NT2/D1 (cell line): ENCODE results near the gene PEAK1.

ENCODE experiments used
- DNase-seq: peaks from one replicate; pipeline ENCODE4 v3.0.0-alpha.2; 2011; ENCODE audit warnings: low read depth, low spot score
- H3K27me3 ChIP-seq: 2 replicates; pipeline ENCODE4 v1.6.0; 2011; ENCODE audit warnings: mild to moderate bottlenecking; ENCODE audit not compliant: insufficient read length, insufficient read depth
- H3K36me3 ChIP-seq: 2 replicates; pipeline ENCODE4 v1.6.1; 2011; ENCODE audit warnings: mild to moderate bottlenecking, low read length, mixed read lengths; ENCODE audit not compliant: insufficient read depth, insufficient read length
- H3K4me1 ChIP-seq: 2 replicates; pipeline ENCODE4 v1.5.1; 2011; ENCODE audit not compliant: insufficient read depth, insufficient read length
- H3K4me3 ChIP-seq: 2 replicates; pipeline ENCODE4 v1.5.1; 2011; ENCODE audit warnings: low read depth; ENCODE audit not compliant: insufficient read length
- H3K9ac ChIP-seq: 2 replicates; pipeline ENCODE4 v1.6.0; 2011; ENCODE audit warnings: low read depth; ENCODE audit not compliant: insufficient read length
- H3K9me3 ChIP-seq: 2 replicates; pipeline ENCODE4 v1.5.1; 2011; ENCODE audit warnings: mild to moderate bottlenecking, low read length; ENCODE audit not compliant: insufficient read depth
- SUZ12 ChIP-seq: IDR thresholded peaks from 2 replicates; pipeline ENCODE4 v1.6.1; 2011; ENCODE audit not compliant: insufficient read length, insufficient read depth; ENCODE audit errors: extremely low read depth
- YY1 ChIP-seq: IDR thresholded peaks from 2 replicates; pipeline ENCODE4 v1.6.1; 2011; ENCODE audit not compliant: insufficient read length, insufficient read depth
- ZNF274 ChIP-seq: IDR thresholded peaks from 2 replicates; pipeline ENCODE4 v1.6.1; 2011; ENCODE audit warnings: mild to moderate bottlenecking, low read depth, low read length

PEAK1 gene

DNA sequence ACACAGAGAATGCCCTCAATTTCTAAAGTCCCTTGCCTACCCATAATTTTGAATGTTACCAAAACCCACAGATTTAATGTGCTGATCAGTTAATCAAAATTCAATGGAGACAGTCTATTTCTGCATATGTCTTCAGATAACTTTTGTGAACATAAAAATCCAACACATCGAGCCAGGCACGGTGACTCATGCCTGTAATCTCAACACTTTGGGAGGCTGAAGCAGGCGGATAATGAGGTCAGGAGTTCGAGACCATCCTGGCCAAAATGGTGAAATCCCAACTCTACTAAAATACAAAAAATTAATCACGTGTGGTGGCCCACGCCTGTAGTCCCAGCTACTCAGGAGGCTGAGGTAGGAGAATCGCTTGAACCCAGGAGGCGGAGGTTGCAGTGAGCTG lies 49.3 kb downstream of the PEAK1 start:
- Histone ChIP-seq H3K27me3 (no peaks in the 10 kb centered on the region), H3K36me3 (no peaks in the 10 kb centered on the region), H3K4me1 (no peaks in the 10 kb centered on the region), H3K9ac (no peak overlapping the region), H3K4me3 (no peak overlapping the region), H3K9me3 (no peaks in the 10 kb centered on the region)
- no peak for TF ChIP-seq SUZ12
- TF ChIP-seq YY1: no peak
- DNase-seq: no peak

GRCh38 chr15:77369168-77369567 lies 50.7 kb downstream of the PEAK1 start:
- Histone ChIP-seq H3K36me3 (no peaks in the 10 kb centered on the region), H3K4me1 (no peaks in the 10 kb centered on the region), H3K9ac (no peak overlapping the region), H3K9me3 (no peaks in the 10 kb centered on the region), H3K27me3 (no peaks in the 10 kb centered on the region), H3K4me3 (no peak overlapping the region)
- TF ChIP-seq SUZ12: no peak
- TF ChIP-seq YY1: no peak
- TF ChIP-seq ZNF274: no peak
- no peak for DNase-seq

- no peaks in the 10 kb centered on the region for H3K9me3 ChIP-seq
- H3K36me3 ChIP-seq: peaks cover 3% of the 10 kb centered on the region
- no peaks in the 10 kb centered on the region for H3K27me3 ChIP-seq
- H3K4me1 ChIP-seq: no peaks in the 10 kb centered on the region
- H3K4me3 ChIP-seq: no peak overlapping the region
- no peak overlapping the region for H3K9ac ChIP-seq
- TF ChIP-seq SUZ12: no peak
- no peak for TF ChIP-seq ZNF274
- no peak for TF ChIP-seq YY1
- DNase-seq: no peak
These were observed 52.3 kb downstream of the PEAK1 start for GRCh38 chr15:77367631-77368030.

DNA sequence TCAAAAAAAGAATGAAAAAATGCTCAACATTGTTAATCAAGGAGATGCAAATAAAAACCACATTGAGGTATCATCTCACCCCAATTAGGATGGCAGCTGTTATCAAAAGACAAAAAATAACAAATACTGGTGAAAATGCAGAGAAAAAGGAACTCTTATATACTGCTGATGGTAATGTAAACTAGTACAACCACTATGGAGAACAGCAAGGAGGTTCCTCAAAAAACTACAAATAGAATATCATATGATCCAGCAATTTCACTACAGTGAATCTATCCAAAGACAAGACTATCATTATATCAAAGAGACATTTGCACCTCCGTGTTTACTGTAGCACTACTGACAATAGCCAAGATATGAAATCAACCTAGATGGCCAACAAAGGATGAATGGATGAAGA lies 58.4 kb downstream of the PEAK1 start:
- DNase-seq: no peak
- Histone ChIP-seq H3K36me3 (peaks cover 3% of the 10 kb centered on the region), H3K9ac (no peak overlapping the region), H3K4me1 (no peaks in the 10 kb centered on the region), H3K9me3 (no peaks in the 10 kb centered on the region), H3K4me3 (no peak overlapping the region), H3K27me3 (no peaks in the 10 kb centered on the region)
- TF ChIP-seq SUZ12: no peak
- TF ChIP-seq YY1: no peak
- TF ChIP-seq ZNF274: no peak

DNA sequence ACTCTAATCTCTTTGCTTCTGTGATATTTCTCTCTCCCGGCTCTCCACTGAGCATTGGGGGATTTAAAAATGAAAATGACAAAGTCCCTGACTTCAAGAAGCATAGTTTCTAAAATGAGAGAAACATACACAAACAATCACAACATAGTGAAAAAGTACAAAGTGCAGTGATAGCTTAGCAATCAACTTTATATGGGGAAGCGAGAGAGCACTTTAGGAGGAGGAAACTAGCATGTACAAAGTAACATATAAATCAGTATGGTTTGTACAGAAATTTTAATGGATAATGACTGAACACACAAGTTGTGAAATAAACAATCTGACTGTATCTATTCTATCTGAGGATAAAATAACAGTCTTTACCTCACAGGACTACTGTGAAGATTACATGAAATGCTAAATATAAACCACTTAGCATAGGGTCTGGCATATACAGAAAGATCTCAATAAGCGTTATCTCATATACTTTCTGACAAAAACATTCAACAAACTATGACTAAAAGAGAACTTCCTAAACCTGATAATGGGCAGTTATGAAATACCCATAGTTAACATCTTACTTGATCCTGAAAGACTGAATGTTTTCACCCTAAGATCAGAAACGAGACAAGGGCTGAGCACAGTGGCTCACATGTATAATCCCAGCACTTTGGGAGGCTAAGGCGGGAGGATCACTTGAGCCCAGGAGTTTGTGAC lies 61.2 kb downstream of the PEAK1 start:
- Histone ChIP-seq H3K27me3 (no peaks in the 10 kb centered on the region), H3K9ac (no peak overlapping the region), H3K36me3 (peaks cover 3% of the 10 kb centered on the region), H3K4me3 (no peak overlapping the region), H3K9me3 (no peaks in the 10 kb centered on the region), H3K4me1 (no peaks in the 10 kb centered on the region)
- no peak for TF ChIP-seq SUZ12
- no peak for TF ChIP-seq YY1
- no peak for TF ChIP-seq ZNF274
- no peak for DNase-seq

DNA sequence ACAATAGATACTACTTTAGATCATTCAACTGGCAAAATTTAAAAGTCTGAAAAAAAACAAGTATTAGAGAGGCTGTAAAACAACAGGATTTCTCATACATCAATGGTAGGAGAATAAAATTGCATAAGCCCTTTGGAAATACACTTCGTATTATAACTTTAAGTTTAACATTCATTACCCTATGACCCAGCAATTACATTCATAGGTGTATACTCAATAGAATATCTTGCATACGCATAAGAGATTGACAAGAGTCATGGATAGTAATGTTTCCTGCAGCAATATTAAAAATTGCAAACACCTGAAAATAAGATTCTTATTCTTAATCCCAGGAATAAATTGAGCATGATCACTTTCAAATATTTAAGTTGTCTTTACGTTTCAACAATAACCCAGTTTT lies 63.6 kb downstream of the PEAK1 start:
- DNase-seq: no peak
- Histone ChIP-seq H3K4me1 (no peaks in the 10 kb centered on the region), H3K4me3 (no peak overlapping the region), H3K36me3 (no peaks in the 10 kb centered on the region), H3K9ac (no peak overlapping the region), H3K27me3 (no peaks in the 10 kb centered on the region), H3K9me3 (no peaks in the 10 kb centered on the region)
- TF ChIP-seq YY1 (no peak), ZNF274 (no peak), SUZ12 (no peak)

DNA sequence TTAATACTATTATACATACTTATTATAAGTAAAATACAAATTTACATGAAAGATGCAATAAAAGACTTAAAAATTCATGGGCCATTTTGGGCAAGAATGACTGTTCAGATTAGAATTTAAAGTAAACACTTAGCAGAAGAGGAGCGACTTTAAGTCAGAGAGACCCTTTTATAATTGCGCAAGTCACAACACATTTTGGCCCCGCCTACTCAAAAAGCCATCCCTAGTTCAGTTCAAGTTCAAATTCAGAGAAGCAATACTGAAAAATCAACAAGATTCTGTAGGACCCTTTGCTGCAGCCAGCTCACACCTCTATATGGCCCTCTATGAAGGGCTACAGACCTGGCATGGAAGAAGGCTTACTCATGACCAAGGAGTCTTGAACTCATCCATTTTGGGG lies 64.6 kb downstream of the PEAK1 start:
- Histone ChIP-seq H3K9ac (no peak overlapping the region), H3K36me3 (no peaks in the 10 kb centered on the region), H3K27me3 (no peaks in the 10 kb centered on the region), H3K9me3 (no peaks in the 10 kb centered on the region), H3K4me1 (no peaks in the 10 kb centered on the region), H3K4me3 (no peak overlapping the region)
- TF ChIP-seq YY1: no peak
- no peak for TF ChIP-seq ZNF274
- TF ChIP-seq SUZ12: no peak
- DNase-seq: no peak

- no peaks in the 10 kb centered on the region for H3K27me3 ChIP-seq
- no peak for DNase-seq
- no peak overlapping the region for H3K4me3 ChIP-seq
- no peaks in the 10 kb centered on the region for H3K9me3 ChIP-seq
- no peak for TF ChIP-seq ZNF274
- no peak for TF ChIP-seq YY1
- no peak for TF ChIP-seq SUZ12
- H3K36me3 ChIP-seq: no peaks in the 10 kb centered on the region
- H3K9ac ChIP-seq: no peak overlapping the region
- no peaks in the 10 kb centered on the region for H3K4me1 ChIP-seq
These were observed 65.8 kb downstream of the PEAK1 start for GRCh38 chr15:77354063-77354462.
